ENCODE data around the gene CSPG4. TPM values are rescaled to one million over a fixed set of nuclear protein-coding genes. Genes with fewer than 3 reads are reported as not detected.
"Not testable (repeated sequence)": the region's sequence is repeated elsewhere in the genome, so short reads cannot be mapped to it uniquely, and the experiment has no call there.

CSPG4 gene
- total RNA-seq, 1 experiment from 2014 or later: 2.0 TPM

GRCh38 chr15:75692311-75692710 lies 20.3 kb downstream of the CSPG4 start:
- not testable (repeated sequence) for H3K18ac ChIP-seq (ENCODE audit: insufficient read length, low read depth, low read length); H3K9me3 ChIP-seq (ENCODE audit: control insufficient read depth, low read depth, low read length); H3K23ac ChIP-seq (ENCODE audit: insufficient read length, low read depth, low read length); H3K27me3 ChIP-seq (ENCODE audit: insufficient read depth, low read length); H2BK15ac ChIP-seq (ENCODE audit: low read depth, low read length); H3K14ac ChIP-seq (ENCODE audit: insufficient read depth, low read length); H2BK5ac ChIP-seq (ENCODE audit: insufficient read length, low read length); H2BK120ac ChIP-seq (ENCODE audit: low read depth, low read length, poor library complexity, severe bottlenecking); H2AK5ac ChIP-seq (ENCODE audit: insufficient read length, low read length); H3K9ac ChIP-seq (ENCODE audit: extremely low read depth, insufficient read length, low read length); H4K5ac ChIP-seq (ENCODE audit: insufficient read length, low read depth, low read length); H3K4me2 ChIP-seq (ENCODE audit: insufficient read depth, insufficient read length, low read length); H3K36me3 Mint-ChIP-seq (ENCODE audit: insufficient read depth in 1 of 3, low read depth in 3 of 3); H2BK20ac ChIP-seq (ENCODE audit: low read depth, low read length, poor library complexity, severe bottlenecking); H3K4ac ChIP-seq (ENCODE audit: low read depth, low read length); H2BK12ac ChIP-seq (ENCODE audit: insufficient read length, low read depth, low read length); H3K9me3 Mint-ChIP-seq; H3K79me2 ChIP-seq (ENCODE audit: insufficient read depth, low read length); H3K4me1 ChIP-seq (ENCODE audit: insufficient read depth, low read length); H3K56ac ChIP-seq (ENCODE audit: insufficient read length, low read depth, low read length); H4K20me1 ChIP-seq (ENCODE audit: control insufficient read depth, insufficient read depth, insufficient read length); H3K23me2 ChIP-seq (ENCODE audit: insufficient read length, low read depth, low read length, poor library complexity, severe bottlenecking); H3K27me3 Mint-ChIP-seq (ENCODE audit: low read depth); H3K27ac ChIP-seq (ENCODE audit: insufficient read length, low read depth, low read length); DNase-seq; H3T11ph ChIP-seq (ENCODE audit: low read length); H3K4me3 Mint-ChIP-seq; H3K79me1 ChIP-seq (ENCODE audit: insufficient read depth, low read depth, low read length, poor library complexity, severe bottlenecking); H2AFZ ChIP-seq (ENCODE audit: low read length); H4K91ac ChIP-seq (ENCODE audit: insufficient read length, low read depth, low read length); H4K8ac ChIP-seq (replicated peaks; ENCODE audit: insufficient read length, low read depth, low read length); H3K27ac Mint-ChIP-seq
- WGBS (ENCODE audit: extremely low coverage, insufficient read length, low lambda C conversion rate): no CpG with 5 or more reads among the region's 4 CpGs
- peaks cover 22 to 28% of the 10 kb centered on the region in 2 experiments for H3K4me1 Mint-ChIP-seq

- H3K79me1 ChIP-seq (ENCODE audit: insufficient read depth, low read depth, low read length, poor library complexity, severe bottlenecking); H3K4me3 Mint-ChIP-seq; H3K56ac ChIP-seq (ENCODE audit: insufficient read length, low read depth, low read length); H3K79me2 ChIP-seq (ENCODE audit: insufficient read depth, low read length); H3K4me2 ChIP-seq (ENCODE audit: insufficient read depth, insufficient read length, low read length); H4K91ac ChIP-seq (ENCODE audit: insufficient read length, low read depth, low read length); H2BK5ac ChIP-seq (ENCODE audit: insufficient read length, low read length); H3K18ac ChIP-seq (ENCODE audit: insufficient read length, low read depth, low read length); H3K4me1 ChIP-seq (ENCODE audit: insufficient read depth, low read length); H2AFZ ChIP-seq (ENCODE audit: low read length); H4K8ac ChIP-seq (replicated peaks; ENCODE audit: insufficient read length, low read depth, low read length); H3K9ac ChIP-seq (ENCODE audit: extremely low read depth, insufficient read length, low read length); H3K23me2 ChIP-seq (ENCODE audit: insufficient read length, low read depth, low read length, poor library complexity, severe bottlenecking); H3K4ac ChIP-seq (ENCODE audit: low read depth, low read length); H4K5ac ChIP-seq (ENCODE audit: insufficient read length, low read depth, low read length); H3K27ac Mint-ChIP-seq; H3K14ac ChIP-seq (ENCODE audit: insufficient read depth, low read length); H4K20me1 ChIP-seq (ENCODE audit: control insufficient read depth, insufficient read depth, insufficient read length); H3K36me3 Mint-ChIP-seq (ENCODE audit: insufficient read depth in 1 of 3, low read depth in 3 of 3); H3K27me3 ChIP-seq (ENCODE audit: insufficient read depth, low read length); H3K9me3 ChIP-seq (ENCODE audit: control insufficient read depth, low read depth, low read length); H2BK15ac ChIP-seq (ENCODE audit: low read depth, low read length); H3T11ph ChIP-seq (ENCODE audit: low read length); H3K23ac ChIP-seq (ENCODE audit: insufficient read length, low read depth, low read length); H2BK120ac ChIP-seq (ENCODE audit: low read depth, low read length, poor library complexity, severe bottlenecking); H3K27ac ChIP-seq (ENCODE audit: insufficient read length, low read depth, low read length); H3K9me3 Mint-ChIP-seq; H2BK20ac ChIP-seq (ENCODE audit: low read depth, low read length, poor library complexity, severe bottlenecking); DNase-seq; H2AK5ac ChIP-seq (ENCODE audit: insufficient read length, low read length); H2BK12ac ChIP-seq (ENCODE audit: insufficient read length, low read depth, low read length); H3K27me3 Mint-ChIP-seq (ENCODE audit: low read depth): not testable (repeated sequence)
- peaks cover 11 to 21% of the 10 kb centered on the region in 2 experiments for H3K4me1 Mint-ChIP-seq
- WGBS (ENCODE audit: extremely low coverage, insufficient read length, low lambda C conversion rate): no CpG with 5 or more reads among the region's 20 CpGs
Observed at GRCh38 chr15:75689429-75689828, 23.2 kb downstream of the CSPG4 start.

Measured in H9 (cell line).